ENCODE data around the gene MFAP4.

The MFAP4 gene

DNA sequence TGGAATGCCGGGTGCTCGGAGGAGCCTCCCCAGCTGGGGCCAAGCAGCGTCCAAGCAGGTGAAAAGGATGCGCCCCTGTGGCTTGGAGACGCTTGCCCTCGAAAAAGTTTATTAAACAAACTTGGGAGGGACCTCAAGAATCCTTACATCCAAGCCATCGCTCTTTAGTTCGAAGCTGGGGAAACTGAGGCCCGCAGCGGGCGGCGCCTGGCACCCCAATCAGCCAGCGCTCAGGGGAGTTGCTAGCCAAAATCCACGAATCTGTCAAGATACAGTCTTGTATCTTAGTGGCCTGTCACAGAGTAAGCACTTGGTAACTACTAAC lies 23.9 kb downstream of the MFAP4 start:
- TF ChIP-seq SPI1 (IDR thresholded peaks at IDR 0.05; ENCODE audit: borderline replicate concordance, low read depth): no peak
- TF ChIP-seq GABPA (IDR thresholded peaks at IDR 0.05; ENCODE audit: low read depth): no peak
- no peak for TF ChIP-seq REST (IDR thresholded peaks at IDR 0.05; ENCODE audit: insufficient replicate concordance, low read depth)
- TF ChIP-seq POLR2AphosphoS5 (IDR thresholded peaks at IDR 0.05; ENCODE audit: low read depth): no peak
- no peak for TF ChIP-seq CTCF (IDR thresholded peaks at IDR 0.05; ENCODE audit: insufficient read depth, low read length)
- no peaks in the 10 kb centered on the region for H3K27me3 ChIP-seq (ENCODE audit: insufficient read depth, poor library complexity, severe bottlenecking)
- DNase-seq (ENCODE audit: low read depth in 1 of 2, low spot score in 1 of 2): no peak
- no peak overlapping the region for H3K27ac ChIP-seq (replicated peaks)
- H3K4me3 ChIP-seq (replicated peaks; ENCODE audit: insufficient read depth, low read length): peak overlapping the region; percentile 65

DNA sequence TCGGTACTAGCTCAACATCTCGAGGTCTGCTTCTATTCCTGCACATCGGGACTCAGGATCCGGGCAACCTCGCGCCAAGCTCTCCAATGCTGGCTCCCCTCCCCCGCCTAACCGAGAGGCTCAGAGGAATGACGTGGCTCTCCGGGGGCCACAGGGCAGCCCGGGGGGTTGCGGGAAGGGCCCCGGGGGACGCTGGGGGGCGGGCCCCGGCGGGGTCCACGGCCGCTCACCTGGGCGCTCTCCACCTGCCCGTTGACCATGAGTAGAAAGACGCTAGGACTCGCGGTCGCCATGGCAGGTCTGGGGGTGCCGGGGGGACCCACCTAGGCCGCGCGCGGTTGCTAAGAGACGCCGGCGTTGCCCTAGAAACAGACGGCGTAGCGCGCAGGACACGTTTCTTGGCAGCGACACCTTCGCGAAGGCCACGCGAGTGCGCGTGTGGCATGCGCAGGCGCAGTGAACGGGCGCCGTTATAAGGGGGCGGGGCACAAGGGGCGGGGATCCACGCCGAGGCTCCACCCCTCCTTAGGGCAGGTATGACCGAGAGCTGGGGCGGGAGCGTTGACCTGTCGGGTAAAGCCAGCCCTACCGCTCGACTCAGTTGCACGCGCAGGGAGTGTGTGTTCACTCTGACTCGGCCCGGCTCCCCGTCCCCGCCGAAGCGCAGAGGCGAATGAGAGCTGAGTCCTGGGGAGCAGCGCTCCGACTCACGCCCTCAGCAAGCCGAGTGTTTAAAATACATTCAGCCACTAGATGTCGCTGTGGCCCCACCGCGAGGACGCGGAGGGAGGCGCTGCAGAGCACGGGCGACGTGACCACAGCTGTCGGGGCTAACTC lies 24.5 kb downstream of the MFAP4 start, which contains the start of gene B9D1:
TSS of gene B9D1 (minus strand) at position 447 of the 837 bp plus-strand sequence. CDS start at position 293, 154 bp downstream.
- no peaks in the 10 kb centered on the region for H3K27me3 ChIP-seq (ENCODE audit: insufficient read depth, poor library complexity, severe bottlenecking)
- H3K4me3 ChIP-seq (replicated peaks; ENCODE audit: insufficient read depth, low read length): peak within 1 kb of the TSS; percentile 65
- peak; percentile 25 for TF ChIP-seq CTCF (IDR thresholded peaks at IDR 0.05; ENCODE audit: insufficient read depth, low read length)
- no peak for TF ChIP-seq POLR2AphosphoS5 (IDR thresholded peaks at IDR 0.05; ENCODE audit: low read depth)
- no peak for TF ChIP-seq SPI1 (IDR thresholded peaks at IDR 0.05; ENCODE audit: borderline replicate concordance, low read depth)
- DNase-seq (ENCODE audit: low read depth in 1 of 2, low spot score in 1 of 2): peak; percentile 65 to 72
- peak within 1 kb of the TSS; percentile 62 for H3K27ac ChIP-seq (replicated peaks)

DNA sequence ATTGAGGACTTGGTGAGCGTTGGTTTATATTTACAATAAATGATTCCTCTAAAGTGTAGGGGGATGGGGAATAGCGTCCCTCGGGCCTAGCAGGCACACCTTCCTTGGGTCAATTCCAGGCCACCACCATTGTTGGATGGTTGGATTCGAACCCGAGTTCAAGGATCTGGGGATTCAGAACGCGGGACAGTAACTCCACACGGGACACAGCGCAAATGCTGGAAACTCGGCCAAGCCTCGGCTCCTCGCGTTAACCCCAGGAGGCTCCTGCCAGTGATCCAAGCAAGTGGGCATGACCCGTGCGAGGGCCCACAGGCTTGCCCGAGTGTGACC lies 25.1 kb downstream of the MFAP4 start:
- no peak overlapping the region; the same call in 1 of the 2 replicates for H3K27ac ChIP-seq (replicated peaks)
- no peak for DNase-seq (ENCODE audit: low read depth in 1 of 2, low spot score in 1 of 2)
- TF ChIP-seq REST (IDR thresholded peaks at IDR 0.05; ENCODE audit: insufficient replicate concordance, low read depth): no peak
- TF ChIP-seq POLR2AphosphoS5 (IDR thresholded peaks at IDR 0.05; ENCODE audit: low read depth): no peak
- TF ChIP-seq CTCF (IDR thresholded peaks at IDR 0.05; ENCODE audit: insufficient read depth, low read length): no peak
- no peak for TF ChIP-seq GABPA (IDR thresholded peaks at IDR 0.05; ENCODE audit: low read depth)
- no peak for TF ChIP-seq SPI1 (IDR thresholded peaks at IDR 0.05; ENCODE audit: borderline replicate concordance, low read depth)

More for the DNA sequence above, 25.1 kb downstream of the MFAP4 start:
- H3K27me3 ChIP-seq (ENCODE audit: insufficient read depth, poor library complexity, severe bottlenecking): no peaks in the 10 kb centered on the region
- H3K4me3 ChIP-seq (replicated peaks; ENCODE audit: insufficient read depth, low read length): peak overlapping the region; percentile 65
